GM12872 (cell line): ENCODE data around the gene RNF213.

Experiments used
- CTCF ChIP-seq: IDR thresholded peaks from 3 replicates; pipeline ENCODE4 v1.5.1; 2011; ENCODE audit warnings: low read depth, mild to moderate bottlenecking, low read length, moderate library complexity; ENCODE audit not compliant: insufficient read depth

Gene RNF213

GRCh38 chr17:80216473-80217456 lies 43.9 kb upstream of the RNF213 start:
- TF ChIP-seq CTCF, result no peak

GRCh38 chr17:80217703-80218362 lies 42.8 kb upstream of the RNF213 start:
- no peak for TF ChIP-seq CTCF

GRCh38 chr17:80218391-80218790 lies 42.3 kb upstream of the RNF213 start:
- TF ChIP-seq CTCF, result no peak

GRCh38 chr17:80219013-80219762 lies 41.5 kb upstream of the RNF213 start:
- TF ChIP-seq CTCF, result no peak

GRCh38 chr17:80219763-80220053 lies 40.9 kb upstream of the RNF213 start:
- TF ChIP-seq CTCF, result no peak

GRCh38 chr17:80220054-80220735 lies 40.5 kb upstream of the RNF213 start, which contains the start of the genes SGSH and SLC26A11:
Gene SGSH, minus strand, starts transcription at chr17:80220333. Its CDS starts 20 bp downstream, at chr17:80220313.
Gene SLC26A11, plus strand, starts transcription at chr17:80220427. Its CDS starts 1,134 bp downstream, at chr17:80221561.
- 0 out of 3 replicates have a peak, but pooled peaks have one; percentile 11 for TF ChIP-seq CTCF

GRCh38 chr17:80220736-80221215 lies 39.9 kb upstream of the RNF213 start:
- TF ChIP-seq CTCF, result no peak
